ENCODE measurements around the gene CC2D2A. TPM values are rescaled to one million over a fixed set of nuclear protein-coding genes. Genes with fewer than 3 reads are reported as not detected.
"Not testable (repeated sequence)": the region's sequence is repeated elsewhere in the genome, so short reads cannot be mapped to it uniquely, and the experiment has no call there.

The CC2D2A gene
- total RNA-seq, 2 experiments from 2014 or later, result not detected

DNA sequence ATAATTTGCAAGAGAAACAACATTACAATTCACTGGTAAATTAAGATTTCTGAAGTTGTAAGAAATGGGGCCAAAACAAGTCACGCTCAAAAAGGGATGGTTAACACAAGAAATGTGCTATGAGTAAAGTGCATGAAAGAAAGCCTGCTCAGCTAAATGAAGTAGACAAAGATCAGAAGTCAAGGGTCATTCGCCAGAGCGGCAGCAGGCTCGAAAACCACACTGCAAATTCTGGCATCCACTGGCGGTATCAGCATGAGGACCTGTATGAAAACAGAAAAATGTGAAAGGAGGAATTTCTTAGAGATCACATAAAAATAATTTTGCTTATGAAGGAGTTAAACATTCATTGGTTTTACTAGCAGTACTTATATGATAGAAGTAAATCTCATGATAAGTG lies 135.9 kb downstream of the CC2D2A start:
- Histone ChIP-seq H3K4me3 (ENCODE audit: low read depth, low read length, poor library complexity, severe bottlenecking) (no peak overlapping the region), H4K20me1 (ENCODE audit: insufficient read depth, low read length) (no peaks in the 10 kb centered on the region), H3K4me2 (ENCODE audit: low read length) (no peak overlapping the region), H2AFZ (ENCODE audit: low read length) (no peak overlapping the region), H3K9me2 (ENCODE audit: insufficient read depth, low read length) (no peaks in the 10 kb centered on the region), H3K36me3 (ENCODE audit: insufficient read depth, low read length) (peaks cover 12% of the 10 kb centered on the region; the same call in 1 of the 2 replicates), H3K9me3 (ENCODE audit: low read length) (no peaks in the 10 kb centered on the region), H3K79me2 (ENCODE audit: insufficient read depth, low read depth, low read length) (no peaks in the 10 kb centered on the region), H3K4me1 (ENCODE audit: insufficient read depth, low read length, poor library complexity, severe bottlenecking) (no peaks in the 10 kb centered on the region), H3K27ac (ENCODE audit: low read depth, low read length, poor library complexity, severe bottlenecking) (no peak overlapping the region)
- TF ChIP-seq EZH2phosphoT487 (IDR thresholded peaks at IDR 0.05; ENCODE audit: borderline replicate concordance, low read depth, low read length), result no peak
- TF ChIP-seq, protein P1, sequence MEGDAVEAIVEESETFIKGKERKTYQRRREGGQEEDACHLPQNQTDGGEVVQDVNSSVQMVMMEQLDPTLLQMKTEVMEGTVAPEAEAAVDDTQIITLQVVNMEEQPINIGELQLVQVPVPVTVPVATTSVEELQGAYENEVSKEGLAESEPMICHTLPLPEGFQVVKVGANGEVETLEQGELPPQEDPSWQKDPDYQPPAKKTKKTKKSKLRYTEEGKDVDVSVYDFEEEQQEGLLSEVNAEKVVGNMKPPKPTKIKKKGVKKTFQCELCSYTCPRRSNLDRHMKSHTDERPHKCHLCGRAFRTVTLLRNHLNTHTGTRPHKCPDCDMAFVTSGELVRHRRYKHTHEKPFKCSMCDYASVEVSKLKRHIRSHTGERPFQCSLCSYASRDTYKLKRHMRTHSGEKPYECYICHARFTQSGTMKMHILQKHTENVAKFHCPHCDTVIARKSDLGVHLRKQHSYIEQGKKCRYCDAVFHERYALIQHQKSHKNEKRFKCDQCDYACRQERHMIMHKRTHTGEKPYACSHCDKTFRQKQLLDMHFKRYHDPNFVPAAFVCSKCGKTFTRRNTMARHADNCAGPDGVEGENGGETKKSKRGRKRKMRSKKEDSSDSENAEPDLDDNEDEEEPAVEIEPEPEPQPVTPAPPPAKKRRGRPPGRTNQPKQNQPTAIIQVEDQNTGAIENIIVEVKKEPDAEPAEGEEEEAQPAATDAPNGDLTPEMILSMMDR (conservative IDR thresholded peaks at IDR 0.05; ENCODE audit: low read length), result no peak
- POLR2A ChIA-PET, result no interaction called here
- intact Hi-C loops (cut with micrococcal nuclease; ENCODE audit: unreplicated experiment), result no loop called here
- DNase-seq (ENCODE audit: low spot score), result no peak
- CTCF ChIA-PET (ENCODE audit: unreplicated experiment), result no interaction called here
- BruUV-seq (replicated peaks), result no TSS peak

DNA sequence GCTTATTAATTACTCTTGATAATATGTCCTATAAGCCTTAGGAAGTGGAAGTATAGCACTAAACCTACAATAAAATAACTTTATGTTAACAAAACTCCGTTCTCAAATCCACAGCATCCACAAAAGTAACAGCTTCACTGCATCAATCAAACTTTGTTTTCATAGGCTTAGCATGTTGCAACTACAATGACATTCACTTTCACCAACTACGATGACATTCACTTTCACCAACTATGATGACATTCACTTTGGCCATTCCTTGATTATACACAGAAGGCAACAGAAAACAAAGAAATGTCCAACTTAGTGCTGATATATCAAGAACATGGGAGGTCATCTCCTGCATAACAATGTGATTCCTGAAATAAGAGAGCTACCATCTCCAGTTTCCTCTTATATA lies 141.2 kb downstream of the CC2D2A start:
- no peak overlapping the region for H3K4me3 ChIP-seq (ENCODE audit: low read depth, low read length, poor library complexity, severe bottlenecking)
- no peaks in the 10 kb centered on the region for H3K9me3 ChIP-seq (ENCODE audit: low read length)
- peaks cover 15% of the 10 kb centered on the region for H3K36me3 ChIP-seq (ENCODE audit: insufficient read depth, low read length)
- H3K4me1 ChIP-seq (ENCODE audit: insufficient read depth, low read length, poor library complexity, severe bottlenecking), result no peaks in the 10 kb centered on the region
- no peaks in the 10 kb centered on the region for H3K79me2 ChIP-seq (ENCODE audit: insufficient read depth, low read depth, low read length)
- no peaks in the 10 kb centered on the region for H3K9me2 ChIP-seq (ENCODE audit: insufficient read depth, low read length)
- DNase-seq (ENCODE audit: low spot score), result no peak
- no peak overlapping the region for H2AFZ ChIP-seq (ENCODE audit: low read length)
- BruUV-seq (replicated peaks), result no TSS peak
- TF ChIP-seq, protein P1 (conservative IDR thresholded peaks at IDR 0.05; ENCODE audit: low read length), result no peak
- no peak for TF ChIP-seq EZH2phosphoT487 (IDR thresholded peaks at IDR 0.05; ENCODE audit: borderline replicate concordance, low read depth, low read length)
- no peak overlapping the region for H3K4me2 ChIP-seq (ENCODE audit: low read length)
- no peak overlapping the region for H3K27ac ChIP-seq (ENCODE audit: low read depth, low read length, poor library complexity, severe bottlenecking)
- CTCF ChIA-PET (ENCODE audit: unreplicated experiment), result no interaction called here
- POLR2A ChIA-PET, result interaction anchor here (1.1 kb wide), 1 partner anchor 25 kb away, joined by 4 read pairs; no protein-coding TSS in a partner anchor
- intact Hi-C loops (cut with micrococcal nuclease; ENCODE audit: unreplicated experiment), result no loop called here
- H4K20me1 ChIP-seq (ENCODE audit: insufficient read depth, low read length), result no peaks in the 10 kb centered on the region

DNA sequence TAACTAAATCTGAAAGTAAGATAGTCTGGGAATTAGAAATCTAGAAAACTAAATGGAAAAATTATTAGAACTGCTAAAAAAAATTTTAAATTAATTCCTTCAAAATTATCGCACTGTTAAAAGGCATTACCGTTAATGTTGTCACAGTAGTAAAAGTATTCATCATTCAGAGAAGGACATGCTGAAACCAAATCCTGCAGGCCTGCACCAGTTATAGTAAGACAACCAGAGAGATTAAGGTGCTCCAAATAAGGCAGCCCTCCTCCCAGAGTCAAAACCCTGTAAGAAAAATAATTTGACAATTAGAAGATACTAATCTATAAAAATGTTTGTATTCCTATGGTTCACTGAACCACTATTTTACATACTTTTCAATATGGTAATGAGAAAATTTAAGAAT lies 142.5 kb downstream of the CC2D2A start:
- Histone ChIP-seq H2AFZ (ENCODE audit: low read length) (no peak overlapping the region), H3K4me2 (ENCODE audit: low read length) (no peak overlapping the region), H3K9me2 (ENCODE audit: insufficient read depth, low read length) (no peaks in the 10 kb centered on the region), H3K4me3 (ENCODE audit: low read depth, low read length, poor library complexity, severe bottlenecking) (no peak overlapping the region), H3K9me3 (ENCODE audit: low read length) (no peaks in the 10 kb centered on the region; the same call in 1 of the 2 replicates), H3K4me1 (ENCODE audit: insufficient read depth, low read length, poor library complexity, severe bottlenecking) (no peaks in the 10 kb centered on the region), H3K27ac (ENCODE audit: low read depth, low read length, poor library complexity, severe bottlenecking) (no peak overlapping the region), H4K20me1 (ENCODE audit: insufficient read depth, low read length) (no peaks in the 10 kb centered on the region), H3K36me3 (ENCODE audit: insufficient read depth, low read length) (peaks cover 25% of the 10 kb centered on the region), H3K79me2 (ENCODE audit: insufficient read depth, low read depth, low read length) (peaks cover 3% of the 10 kb centered on the region; the same call in 1 of the 2 replicates)
- BruUV-seq (replicated peaks), result no TSS peak
- DNase-seq (ENCODE audit: low spot score), result no peak
- ChIA-PET CTCF (ENCODE audit: unreplicated experiment) (no interaction called here), POLR2A (interaction anchor here (0.6 kb wide), 1 partner anchor 66 kb away, joined by 4 read pairs; no protein-coding TSS in a partner anchor)
- intact Hi-C loops (cut with micrococcal nuclease; ENCODE audit: unreplicated experiment), result no loop called here
- TF ChIP-seq, protein P1 (conservative IDR thresholded peaks at IDR 0.05; ENCODE audit: low read length), result no peak
- no peak for TF ChIP-seq EZH2phosphoT487 (IDR thresholded peaks at IDR 0.05; ENCODE audit: borderline replicate concordance, low read depth, low read length)

DNA sequence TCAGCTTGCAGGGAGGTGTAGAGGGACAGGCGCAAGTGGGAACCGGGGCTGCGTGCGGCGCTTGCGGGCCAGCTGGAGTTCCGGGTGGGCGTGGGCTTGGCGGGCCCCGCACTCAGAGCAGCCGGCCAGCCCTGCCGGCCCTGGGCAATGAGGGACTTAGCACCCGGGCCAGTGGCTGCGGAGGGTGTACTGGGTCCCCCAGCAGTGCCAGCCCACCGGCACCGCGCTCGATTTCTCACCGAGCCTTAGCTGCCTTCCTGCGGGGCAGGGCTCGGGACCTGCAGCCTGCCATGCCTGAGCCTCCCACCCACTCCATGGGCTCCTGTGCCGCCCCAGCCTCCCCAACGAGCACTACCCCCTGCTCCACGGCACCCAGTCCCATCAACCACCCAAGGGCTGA lies 145.2 kb downstream of the CC2D2A start:
- H4K20me1 ChIP-seq (ENCODE audit: insufficient read depth, low read length); H3K9me2 ChIP-seq (ENCODE audit: insufficient read depth, low read length); BruUV-seq (replicated peaks); H3K4me3 ChIP-seq (ENCODE audit: low read depth, low read length, poor library complexity, severe bottlenecking); H3K4me2 ChIP-seq (ENCODE audit: low read length); DNase-seq (ENCODE audit: low spot score); POLR2A ChIA-PET; CTCF ChIA-PET (ENCODE audit: unreplicated experiment); H3K4me1 ChIP-seq (ENCODE audit: insufficient read depth, low read length, poor library complexity, severe bottlenecking); H2AFZ ChIP-seq (ENCODE audit: low read length); intact Hi-C loops (cut with micrococcal nuclease; ENCODE audit: unreplicated experiment); H3K27ac ChIP-seq (ENCODE audit: low read depth, low read length, poor library complexity, severe bottlenecking): not testable (repeated sequence)
- Histone ChIP-seq H3K9me3 (ENCODE audit: low read length) (peaks cover 15% of the 10 kb centered on the region), H3K79me2 (ENCODE audit: insufficient read depth, low read depth, low read length) (peaks cover 30% of the 10 kb centered on the region), H3K36me3 (ENCODE audit: insufficient read depth, low read length) (peaks cover 48% of the 10 kb centered on the region)
